Kidney (tissue), 14 donors: ENCODE data around the gene NRF1. TPM values are rescaled to one million over a fixed set of nuclear protein-coding genes. Genes with fewer than 3 reads are reported as not detected.

ENCODE experiments used
- DNase-seq, 5 donors: peaks; one replicate each; pipeline ENCODE4 v3.0.0-alpha.2; 2013 to 2020
- FAIRE-seq: peaks from 2 replicates; lab custom pipeline; 2012; peaks lifted over from hg19 to GRCh38; lab: Jason Lieb, UNC
- H3K27ac ChIP-seq, 2 donors: one replicate each; pipeline ENCODE4 v1.7.0; 2013; ENCODE audit warnings: low read depth in 2 of 2, low read length in 2 of 2, inconsistent platforms in 1 of 2
- H3K27me3 ChIP-seq: one replicate; pipeline ENCODE4 v1.7.1; 2013; ENCODE audit warnings: low read length, inconsistent platforms; ENCODE audit not compliant: control insufficient read depth, insufficient read depth
- H3K36me3 ChIP-seq, 3 donors: one replicate each; pipeline versions ENCODE4 v1.7.0 to v1.7.1; 2013; ENCODE audit warnings: low read length in 3 of 3, control low read depth in 1 of 3, inconsistent platforms in 1 of 3; ENCODE audit not compliant: insufficient read depth in 3 of 3, control insufficient read depth in 2 of 3
- H3K4me1 ChIP-seq, 3 donors: one replicate each; pipeline versions ENCODE4 v1.7.0 to v1.7.1; 2013; ENCODE audit warnings: low read length in 3 of 3, inconsistent platforms in 1 of 3, low read depth in 1 of 3; ENCODE audit not compliant: control insufficient read depth in 2 of 3, insufficient read depth in 2 of 3
- H3K4me3 ChIP-seq, 3 donors: one replicate each; pipeline versions ENCODE4 v1.7.0 to v1.8.1; 2013; ENCODE audit warnings: low read length in 3 of 3, control low read depth in 1 of 3, inconsistent platforms in 1 of 3
- H3K9ac ChIP-seq, 3 donors: one replicate each; pipeline versions ENCODE4 v1.7.0 to v1.7.1; 2013; ENCODE audit warnings: low read length in 3 of 3, control low read depth in 1 of 3, inconsistent platforms in 1 of 3
- H3K9me3 ChIP-seq, 3 donors: one replicate each; pipeline versions ENCODE4 v1.7.0 to v1.7.1; 2013; ENCODE audit warnings: low read length in 3 of 3, control low read depth in 1 of 3, inconsistent platforms in 1 of 3; ENCODE audit not compliant: control insufficient read depth in 2 of 3, insufficient read depth in 1 of 3
- intact Hi-C: fragments of 100-400 bp; cut with DNase I; formaldehyde crosslinking; loops from one replicate; pipeline ENCODE4 v1.11.1; 2022
- polyA plus RNA-seq: library from polyadenylated mRNA; stranded (reverse); fragments of 350-450 nt; fragmentation: Illumina TruSeq; extraction: RNeasy Lipid Tissue Mini Kit (QIAGEN cat#74804); gene quantifications from one replicate; pipeline ENCODE4 v1.2.3, GENCODE V29; 2014; ENCODE audit warnings: low read depth, low replicate concordance; ENCODE audit not compliant: insufficient read depth
- total RNA-seq: library from RNA; stranded (reverse); fragmentation: NEBNext Ultra II Directional; extraction: Animal tissue kit (Norgen Biotek cat#: 25700); gene quantifications from one replicate; pipeline ENCODE4 v1.2.1, GENCODE V29; 2021
- TF ChIP-seq, protein P1 (sequence below): IDR thresholded peaks from 3 replicates; pipeline ENCODE4 v1.5.1; 2012; ENCODE audit warnings: mild to moderate bottlenecking, moderate library complexity, borderline replicate concordance; ENCODE audit not compliant: insufficient read depth; ENCODE audit errors: extremely low read depth
- donor health status: control.
- donor health status: control.
- donor health status: control.
- donor health status: control.
- donor health status: control.
- donor health status: DM: yes; HTN: yes; CAD: no.
- donor health status: Normal renal cell carcinoma (clear cell type).

The NRF1 gene
- total and polyA plus RNA-seq, 2 donors from 2014 or later = 8.8 to 19.4 TPM

DNA sequence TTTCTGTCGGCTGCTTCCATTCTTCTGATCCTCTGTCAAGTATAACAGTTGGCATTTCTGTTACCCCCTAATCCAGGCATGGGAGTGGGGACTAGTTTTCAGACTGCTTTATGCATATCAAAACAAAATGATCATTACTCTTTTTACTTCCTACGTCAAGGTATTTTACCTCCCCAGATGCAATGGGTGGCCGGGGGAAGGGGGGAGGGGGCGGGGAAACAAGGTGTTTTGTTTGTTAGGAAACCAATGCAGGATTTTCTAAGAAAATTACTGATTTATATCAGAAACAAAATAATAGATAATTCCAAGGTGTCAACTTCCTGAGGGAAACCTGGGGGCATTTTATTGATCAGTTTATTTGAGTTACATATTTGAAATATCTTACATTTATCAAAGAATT lies 66.3 kb downstream of the NRF1 start:
- intact Hi-C loops = no loop called here
- Histone ChIP-seq H3K4me1 (no peaks in the 10 kb centered on the region), H3K36me3 (peaks cover 7 to 9% (median 8%) of the 10 kb centered on the region in 3 donors), H3K9me3 (peaks cover 0 to 9% (median 2%) of the 10 kb centered on the region in 3 donors), H3K4me3 (no peak overlapping the region), H3K27me3 (no peaks in the 10 kb centered on the region), H3K9ac (no peak overlapping the region), H3K27ac (no peak overlapping the region)
- FAIRE-seq (no peak), DNase-seq (no peak)
- TF ChIP-seq, protein P1, sequence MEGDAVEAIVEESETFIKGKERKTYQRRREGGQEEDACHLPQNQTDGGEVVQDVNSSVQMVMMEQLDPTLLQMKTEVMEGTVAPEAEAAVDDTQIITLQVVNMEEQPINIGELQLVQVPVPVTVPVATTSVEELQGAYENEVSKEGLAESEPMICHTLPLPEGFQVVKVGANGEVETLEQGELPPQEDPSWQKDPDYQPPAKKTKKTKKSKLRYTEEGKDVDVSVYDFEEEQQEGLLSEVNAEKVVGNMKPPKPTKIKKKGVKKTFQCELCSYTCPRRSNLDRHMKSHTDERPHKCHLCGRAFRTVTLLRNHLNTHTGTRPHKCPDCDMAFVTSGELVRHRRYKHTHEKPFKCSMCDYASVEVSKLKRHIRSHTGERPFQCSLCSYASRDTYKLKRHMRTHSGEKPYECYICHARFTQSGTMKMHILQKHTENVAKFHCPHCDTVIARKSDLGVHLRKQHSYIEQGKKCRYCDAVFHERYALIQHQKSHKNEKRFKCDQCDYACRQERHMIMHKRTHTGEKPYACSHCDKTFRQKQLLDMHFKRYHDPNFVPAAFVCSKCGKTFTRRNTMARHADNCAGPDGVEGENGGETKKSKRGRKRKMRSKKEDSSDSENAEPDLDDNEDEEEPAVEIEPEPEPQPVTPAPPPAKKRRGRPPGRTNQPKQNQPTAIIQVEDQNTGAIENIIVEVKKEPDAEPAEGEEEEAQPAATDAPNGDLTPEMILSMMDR = no peak

DNA sequence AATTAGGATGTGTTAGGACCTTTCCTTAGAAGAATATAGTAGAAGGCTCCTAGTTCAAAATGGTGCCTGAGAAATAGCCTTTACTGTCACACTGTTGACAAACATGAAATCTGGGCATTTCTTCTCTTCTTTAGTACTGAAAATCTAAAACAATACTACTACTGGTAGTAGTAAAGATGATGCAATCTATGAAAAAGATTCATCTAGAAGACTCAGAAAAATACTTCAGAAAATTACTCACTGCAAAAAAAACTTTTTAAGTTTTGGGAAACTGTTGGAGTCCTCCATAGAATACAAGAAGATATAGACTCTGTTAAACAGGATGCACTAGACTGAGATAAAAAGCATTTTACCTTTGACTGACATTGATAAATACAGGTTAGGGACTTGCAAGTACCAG lies 67.1 kb downstream of the NRF1 start:
- no peak overlapping the region for H3K4me3 ChIP-seq
- no peaks in the 10 kb centered on the region for H3K27me3 ChIP-seq
- H3K9ac ChIP-seq = no peak overlapping the region
- intact Hi-C loops = no loop called here
- peaks cover 5 to 7% (median 6%) of the 10 kb centered on the region in 3 donors for H3K36me3 ChIP-seq
- FAIRE-seq = no peak
- DNase-seq = no peak
- H3K4me1 ChIP-seq = no peaks in the 10 kb centered on the region
- no peak overlapping the region for H3K27ac ChIP-seq
- H3K9me3 ChIP-seq = peaks cover 0 to 9% (median 2%) of the 10 kb centered on the region in 3 donors
- TF ChIP-seq, protein P1 = no peak

DNA sequence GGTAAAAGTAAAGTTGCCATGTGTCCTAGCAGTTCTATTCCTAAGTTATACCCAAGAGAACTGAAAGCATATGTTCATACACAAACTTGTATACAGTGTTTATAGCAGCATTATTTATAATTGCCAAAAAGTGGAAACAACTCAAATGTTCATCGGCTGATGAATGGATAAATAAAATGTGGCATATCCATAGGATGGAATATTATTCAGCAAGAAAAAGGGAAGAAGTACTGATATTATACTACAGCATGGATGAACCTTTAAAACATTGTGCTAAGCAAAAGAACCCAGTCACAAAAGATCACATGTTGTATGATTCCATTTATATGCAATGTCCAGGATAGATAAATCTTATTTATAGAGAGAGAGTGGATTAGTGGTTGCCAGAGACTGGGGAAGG lies 68.9 kb downstream of the NRF1 start:
- Histone ChIP-seq H3K4me3 (no peak overlapping the region), H3K9ac (no peak overlapping the region), H3K9me3 (peaks cover 0 to 3% (median under 1%) of the 10 kb centered on the region in 3 donors), H3K27ac (no peak overlapping the region), H3K36me3 (peaks cover 0 to 4% (median under 1%) of the 10 kb centered on the region in 3 donors), H3K27me3 (no peaks in the 10 kb centered on the region), H3K4me1 (no peaks in the 10 kb centered on the region)
- intact Hi-C loops = no loop called here
- FAIRE-seq = no peak
- TF ChIP-seq, protein P1 = no peak
- DNase-seq = no peak

DNA sequence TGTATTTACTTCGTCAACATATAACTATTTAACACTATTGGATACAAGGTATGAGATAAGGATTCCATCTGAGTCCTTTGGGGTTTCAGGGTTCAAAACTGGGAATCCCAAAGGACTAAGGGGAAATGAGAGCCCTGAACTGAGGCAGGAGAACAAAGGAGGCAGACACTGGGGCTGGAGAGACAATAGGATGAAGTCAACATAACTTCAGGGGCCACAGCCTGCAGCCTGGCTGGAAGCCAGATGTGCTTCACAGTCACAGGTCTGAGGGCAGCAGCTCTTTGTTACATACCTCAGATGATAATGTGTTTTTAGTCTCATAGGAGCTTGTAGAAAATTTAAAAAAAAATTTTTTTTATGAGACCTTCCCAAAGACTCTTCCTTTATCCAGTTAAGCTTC lies 73.3 kb downstream of the NRF1 start:
- H3K9ac ChIP-seq = no peak overlapping the region
- H3K27me3 ChIP-seq = no peaks in the 10 kb centered on the region
- intact Hi-C loops = no loop called here
- FAIRE-seq (no peak), DNase-seq (no peak)
- TF ChIP-seq, protein P1 = no peak
- no peak overlapping the region for H3K4me3 ChIP-seq
- H3K9me3 ChIP-seq = no peaks in the 10 kb centered on the region
- no peaks in the 10 kb centered on the region for H3K4me1 ChIP-seq
- no peak overlapping the region for H3K27ac ChIP-seq
- H3K36me3 ChIP-seq = no peaks in the 10 kb centered on the region
